ENCODE measurements around the gene LPIN3.

- TF ChIP-seq REST (IDR thresholded peaks at IDR 0.05; ENCODE audit: unreplicated experiment) (no peak), CTCF (conservative IDR thresholded peaks at IDR 0.05; ENCODE audit: low read depth in 2 of 2) (no peak), POLR2AphosphoS5 (IDR thresholded peaks at IDR 0.05; ENCODE audit: low read depth) (no peak), ZNF331 (CRISPR knock-in tag; IDR thresholded peaks at IDR 0.05; ENCODE audit: low read depth) (no peak), ETS1 (IDR thresholded peaks at IDR 0.05) (no peak), EZH2phosphoT487 (IDR thresholded peaks at IDR 0.05; ENCODE audit: unreplicated experiment) (no peak), JUNB (IDR thresholded peaks at IDR 0.05; ENCODE audit: unreplicated experiment) (no peak), EZH2 (IDR thresholded peaks at IDR 0.05; ENCODE audit: low read depth, unreplicated experiment) (no peak), CREB1 (CRISPR knock-in tag; IDR thresholded peaks at IDR 0.05; ENCODE audit: low read depth) (no peak), NANOG (IDR thresholded peaks at IDR 0.05; ENCODE audit: borderline replicate concordance) (no peak), ZNF114 (CRISPR knock-in tag; IDR thresholded peaks at IDR 0.05) (no peak), STAT1 (IDR thresholded peaks at IDR 0.05; ENCODE audit: unreplicated experiment) (no peak)
Observed at GRCh38 chr20:41345729-41346067, 5.1 kb downstream of the LPIN3 start.
